Fibroblast of mammary gland (primary cell): ENCODE measurements around the gene DUSP6.

Experiments used
- DNase-seq: peaks from one replicate; pipeline ENCODE4 v3.0.0-alpha.2; 2010; ENCODE audit warnings: low read depth
- H3K4me3 ChIP-seq: 2 replicates; pipeline ENCODE4 v1.5.1; 2011; ENCODE audit warnings: low read depth, mild to moderate bottlenecking, low read length, moderate library complexity; ENCODE audit not compliant: control insufficient read depth
- CTCF ChIP-seq: conservative IDR thresholded peaks from 2 replicates; pipeline ENCODE4 v1.5.1; 2011; ENCODE audit warnings: low read depth, low read length, inconsistent platforms; ENCODE audit not compliant: control insufficient read depth, insufficient read depth

The DUSP6 gene

DNA sequence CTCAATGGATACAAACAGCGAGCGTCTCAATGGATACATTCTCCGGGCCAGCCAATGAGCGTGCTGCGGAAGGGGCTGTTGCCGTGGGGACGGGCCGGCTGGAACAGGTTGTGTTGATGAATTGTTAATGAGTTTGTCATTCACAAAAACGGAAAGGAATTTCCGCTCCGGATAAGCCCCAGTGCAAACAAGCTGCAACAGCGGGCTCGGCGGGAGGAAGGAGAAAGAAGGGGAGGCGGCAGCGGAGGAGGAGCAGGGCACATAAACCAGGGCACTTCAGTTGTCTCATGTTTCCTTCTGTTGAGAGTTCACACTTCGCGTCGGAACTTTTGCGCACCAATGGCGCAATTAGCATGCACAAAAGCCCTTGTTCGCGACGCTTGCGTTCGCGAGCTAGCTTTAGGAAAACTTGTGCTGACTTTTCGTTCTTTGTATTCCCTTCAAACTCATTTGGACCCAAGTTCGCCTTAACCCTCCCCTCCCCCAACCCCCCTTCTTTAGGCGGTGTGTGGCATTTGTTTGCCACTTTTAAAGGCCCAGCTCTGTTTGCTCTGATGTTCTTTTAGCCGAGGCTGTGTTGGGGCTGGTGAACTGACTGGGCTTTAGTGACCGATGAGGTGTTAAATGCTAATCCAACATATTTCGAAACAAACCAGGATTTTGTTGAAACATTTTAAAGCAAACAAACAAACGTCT is at the start of gene DUSP6:
TSS of gene DUSP6 (minus strand) at position 10 of the 696 bp plus-strand sequence. CDS start 462 bp downstream, outside the sequence.
- peak; percentile 98 for DNase-seq
- TF ChIP-seq CTCF: no peak
- peak within 1 kb of the TSS; percentile 74 for H3K4me3 ChIP-seq

- no peak for TF ChIP-seq CTCF
- DNase-seq: no peak
- H3K4me3 ChIP-seq: no peak overlapping the region
These were observed 49.2 kb upstream of the DUSP6 start for GRCh38 chr12:89401433-89402058.

DNA sequence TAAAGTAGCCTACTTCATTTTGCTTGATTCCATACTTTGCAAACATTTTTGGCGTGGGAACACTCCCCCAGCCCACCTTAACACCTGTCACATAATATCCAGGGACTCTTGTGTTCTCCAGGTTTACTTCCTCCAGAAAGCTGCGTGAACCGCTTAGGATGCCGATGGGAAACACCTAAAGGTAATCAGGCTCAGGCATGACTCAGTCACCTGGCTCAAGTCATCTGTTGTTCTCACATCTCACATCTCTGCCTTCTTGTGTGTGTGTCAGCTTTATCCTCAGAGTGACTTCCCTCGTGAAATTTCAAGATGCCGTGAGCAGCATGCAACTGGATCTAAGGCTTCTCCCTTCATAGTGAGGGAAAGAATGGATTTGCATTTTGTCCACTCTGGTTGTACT is 48.1 kb upstream of the DUSP6 start:
- no peak overlapping the region for H3K4me3 ChIP-seq
- DNase-seq: no peak
- no peak for TF ChIP-seq CTCF

- DNase-seq: no peak
- no peak overlapping the region for H3K4me3 ChIP-seq
- no peak for TF ChIP-seq CTCF
These were observed 43.4 kb upstream of the DUSP6 start for GRCh38 chr12:89395712-89396111.

- no peak overlapping the region for H3K4me3 ChIP-seq
- DNase-seq: no peak
- no peak for TF ChIP-seq CTCF
These were observed 41.3 kb upstream of the DUSP6 start for GRCh38 chr12:89393551-89394121.

- DNase-seq: no peak
- H3K4me3 ChIP-seq: no peak overlapping the region
- no peak for TF ChIP-seq CTCF
These were observed 40.1 kb upstream of the DUSP6 start for GRCh38 chr12:89392391-89392790.
